ENCODE data around the gene CMSS1. TPM values are rescaled to one million over a fixed set of nuclear protein-coding genes. Genes with fewer than 3 reads are reported as not detected.

The CMSS1 gene
- total and polyA plus RNA-seq, 2 of the 13 experiments (the other 11 are each of a cell fraction or from before 2014, with no cell fraction given) = 6.4 to 48.7 TPM

DNA sequence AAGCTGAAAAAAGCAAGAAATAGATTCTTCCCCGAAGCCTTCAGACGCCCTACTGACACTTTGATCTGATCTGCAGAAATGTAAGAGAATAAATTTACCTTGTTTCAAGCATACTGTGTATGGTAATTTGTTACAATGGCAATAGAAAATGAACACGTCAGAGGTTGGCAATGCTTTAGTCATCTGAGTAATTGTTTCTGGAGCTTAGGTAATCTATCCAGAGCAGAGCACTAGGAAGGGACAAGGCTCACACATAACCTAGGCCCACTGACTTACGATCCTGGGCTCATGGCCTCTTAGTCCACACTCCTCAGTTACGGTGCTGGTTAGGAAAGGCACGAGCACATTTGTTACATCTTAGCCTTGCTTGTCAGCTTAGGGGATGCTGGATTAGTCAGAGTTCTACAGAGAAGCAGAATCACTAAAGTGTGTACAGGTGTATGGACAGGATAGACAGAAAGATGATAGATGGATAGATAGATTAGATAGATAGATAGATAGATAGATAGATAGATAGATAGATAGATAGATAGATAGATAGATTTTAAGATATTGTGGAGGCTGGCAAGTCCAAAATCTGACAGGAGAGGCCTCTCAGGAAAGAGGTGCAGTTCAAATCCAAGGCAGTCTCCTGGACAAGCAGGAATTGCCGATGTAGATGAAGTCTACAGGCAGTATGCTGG lies 396.4 kb downstream of the CMSS1 start:
- CTCF ChIA-PET (ENCODE audit: low intra/inter-chr PET ratio, low total read pairs) = no interaction called here
- FAIRE-seq = no peak
- ATAC-seq = peak; percentile 22; the same call in 1 of the 3 replicates

More for the DNA sequence above, 396.4 kb downstream of the CMSS1 start:
- TF ChIP-seq SALL2 (CRISPR knock-in tag; IDR thresholded peaks at IDR 0.05) (no peak), NFKB2 (CRISPR knock-in tag; IDR thresholded peaks at IDR 0.05; ENCODE audit: borderline replicate concordance) (no peak), FLYWCH1 (CRISPR knock-in tag; IDR thresholded peaks at IDR 0.05) (no peak), RXRA (CRISPR knock-in tag; IDR thresholded peaks at IDR 0.05) (no peak), TBP (CRISPR knock-in tag; IDR thresholded peaks at IDR 0.05) (no peak), PAX8 (CRISPR knock-in tag; IDR thresholded peaks at IDR 0.05; ENCODE audit: borderline replicate concordance) (no peak), JUND (CRISPR knock-in tag; IDR thresholded peaks at IDR 0.05) (no peak), SMAD9 (CRISPR knock-in tag; IDR thresholded peaks at IDR 0.05) (no peak), ZNF883 (CRISPR knock-in tag; IDR thresholded peaks at IDR 0.05; ENCODE audit: not compliant biosample characterization) (no peak)
- TF ChIP-seq, protein P1, sequence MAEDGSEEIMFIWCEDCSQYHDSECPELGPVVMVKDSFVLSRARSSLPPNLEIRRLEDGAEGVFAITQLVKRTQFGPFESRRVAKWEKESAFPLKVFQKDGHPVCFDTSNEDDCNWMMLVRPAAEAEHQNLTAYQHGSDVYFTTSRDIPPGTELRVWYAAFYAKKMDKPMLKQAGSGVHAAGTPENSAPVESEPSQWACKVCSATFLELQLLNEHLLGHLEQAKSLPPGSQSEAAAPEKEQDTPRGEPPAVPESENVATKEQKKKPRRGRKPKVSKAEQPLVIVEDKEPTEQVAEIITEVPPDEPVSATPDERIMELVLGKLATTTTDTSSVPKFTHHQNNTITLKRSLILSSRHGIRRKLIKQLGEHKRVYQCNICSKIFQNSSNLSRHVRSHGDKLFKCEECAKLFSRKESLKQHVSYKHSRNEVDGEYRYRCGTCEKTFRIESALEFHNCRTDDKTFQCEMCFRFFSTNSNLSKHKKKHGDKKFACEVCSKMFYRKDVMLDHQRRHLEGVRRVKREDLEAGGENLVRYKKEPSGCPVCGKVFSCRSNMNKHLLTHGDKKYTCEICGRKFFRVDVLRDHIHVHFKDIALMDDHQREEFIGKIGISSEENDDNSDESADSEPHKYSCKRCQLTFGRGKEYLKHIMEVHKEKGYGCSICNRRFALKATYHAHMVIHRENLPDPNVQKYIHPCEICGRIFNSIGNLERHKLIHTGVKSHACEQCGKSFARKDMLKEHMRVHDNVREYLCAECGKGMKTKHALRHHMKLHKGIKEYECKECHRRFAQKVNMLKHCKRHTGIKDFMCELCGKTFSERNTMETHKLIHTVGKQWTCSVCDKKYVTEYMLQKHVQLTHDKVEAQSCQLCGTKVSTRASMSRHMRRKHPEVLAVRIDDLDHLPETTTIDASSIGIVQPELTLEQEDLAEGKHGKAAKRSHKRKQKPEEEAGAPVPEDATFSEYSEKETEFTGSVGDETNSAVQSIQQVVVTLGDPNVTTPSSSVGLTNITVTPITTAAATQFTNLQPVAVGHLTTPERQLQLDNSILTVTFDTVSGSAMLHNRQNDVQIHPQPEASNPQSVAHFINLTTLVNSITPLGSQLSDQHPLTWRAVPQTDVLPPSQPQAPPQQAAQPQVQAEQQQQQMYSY (CRISPR knock-in tag; IDR thresholded peaks at IDR 0.05) = no peak
- TF ChIP-seq, protein P2, sequence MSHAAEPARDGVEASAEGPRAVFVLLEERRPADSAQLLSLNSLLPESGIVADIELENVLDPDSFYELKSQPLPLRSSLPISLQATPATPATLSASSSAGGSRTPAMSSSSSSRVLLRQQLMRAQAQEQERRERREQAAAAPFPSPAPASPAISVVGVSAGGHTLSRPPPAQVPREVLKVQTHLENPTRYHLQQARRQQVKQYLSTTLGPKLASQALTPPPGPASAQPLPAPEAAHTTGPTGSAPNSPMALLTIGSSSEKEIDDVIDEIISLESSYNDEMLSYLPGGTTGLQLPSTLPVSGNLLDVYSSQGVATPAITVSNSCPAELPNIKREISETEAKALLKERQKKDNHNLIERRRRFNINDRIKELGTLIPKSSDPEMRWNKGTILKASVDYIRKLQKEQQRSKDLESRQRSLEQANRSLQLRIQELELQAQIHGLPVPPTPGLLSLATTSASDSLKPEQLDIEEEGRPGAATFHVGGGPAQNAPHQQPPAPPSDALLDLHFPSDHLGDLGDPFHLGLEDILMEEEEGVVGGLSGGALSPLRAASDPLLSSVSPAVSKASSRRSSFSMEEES (CRISPR knock-in tag; IDR thresholded peaks at IDR 0.05) = no peak
- TF ChIP-seq, protein P3, sequence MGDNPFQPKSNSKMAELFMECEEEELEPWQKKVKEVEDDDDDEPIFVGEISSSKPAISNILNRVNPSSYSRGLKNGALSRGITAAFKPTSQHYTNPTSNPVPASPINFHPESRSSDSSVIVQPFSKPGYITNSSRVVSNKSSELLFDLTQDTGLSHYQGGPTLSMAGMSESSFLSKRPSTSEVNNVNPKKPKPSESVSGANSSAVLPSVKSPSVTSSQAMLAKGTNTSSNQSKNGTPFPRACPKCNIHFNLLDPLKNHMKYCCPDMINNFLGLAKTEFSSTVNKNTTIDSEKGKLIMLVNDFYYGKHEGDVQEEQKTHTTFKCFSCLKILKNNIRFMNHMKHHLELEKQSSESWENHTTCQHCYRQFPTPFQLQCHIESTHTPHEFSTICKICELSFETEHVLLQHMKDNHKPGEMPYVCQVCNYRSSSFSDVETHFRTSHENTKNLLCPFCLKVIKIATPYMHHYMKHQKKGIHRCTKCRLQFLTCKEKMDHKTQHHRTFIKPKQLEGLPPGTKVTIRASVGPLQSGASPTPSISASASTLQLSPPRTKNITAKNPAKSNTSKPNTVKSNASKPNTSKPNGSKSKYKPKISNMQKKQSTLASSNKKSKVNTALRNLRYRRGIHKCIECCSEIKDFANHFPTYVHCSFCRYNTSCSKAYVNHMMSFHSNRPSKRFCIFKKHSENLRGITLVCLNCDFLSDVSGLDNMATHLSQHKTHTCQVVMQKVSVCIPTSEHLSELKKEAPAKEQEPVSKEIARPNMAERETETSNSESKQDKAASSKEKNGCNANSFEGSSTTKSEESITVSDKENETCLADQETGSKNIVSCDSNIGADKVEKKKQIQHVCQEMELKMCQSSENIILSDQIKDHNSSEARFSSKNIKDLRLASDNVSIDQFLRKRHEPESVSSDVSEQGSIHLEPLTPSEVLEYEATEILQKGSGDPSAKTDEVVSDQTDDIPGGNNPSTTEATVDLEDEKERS (CRISPR knock-in tag; IDR thresholded peaks at IDR 0.05) = no peak
- Histone ChIP-seq H3K27me3 (ENCODE audit: control insufficient read depth in 1 of 2, insufficient read depth in 2 of 2, low read length in 2 of 2) (no peaks in the 10 kb centered on the region), H3K4me1 (ENCODE audit: insufficient read depth, low read length) (peaks cover 29% of the 10 kb centered on the region), H3K4me2 (ENCODE audit: low read depth, low read length) (peak overlapping the region; percentile 31), H4K20me1 (ENCODE audit: insufficient read depth, low read length) (no peaks in the 10 kb centered on the region), H3K4me3 (replicated peaks in 1 of 3; ENCODE audit: insufficient read depth in 1 of 3, low read depth in 2 of 3, low read length in 3 of 3) (no peak overlapping the region), H3K27ac (ENCODE audit: extremely low read length, insufficient read depth, low read length) (no peak overlapping the region), H2AFZ (ENCODE audit: low read length) (no peak overlapping the region), H3K9me3 (ENCODE audit: low read length) (peaks cover 2% of the 10 kb centered on the region; the same call in 1 of the 2 replicates), H3K9ac (ENCODE audit: insufficient read depth, low read depth, low read length) (no peak overlapping the region), H3K36me3 (replicated peaks in 1 of 2; ENCODE audit: control insufficient read depth in 1 of 2, insufficient read depth in 2 of 2, low read length in 2 of 2) (no peaks in the 10 kb centered on the region), H3K79me2 (ENCODE audit: insufficient read depth, low read length) (no peaks in the 10 kb centered on the region)
- WGBS (ENCODE audit: low lambda C conversion rate) = 66% methylated on average over 7 of the region's 7 CpGs
- DNase-seq (ENCODE audit: low spot score) = no peak
- intact Hi-C loops (cut with micrococcal nuclease; ENCODE audit: unreplicated experiment) (no loop called here), in situ Hi-C loops (cut with HindIII; ENCODE audit: extremely low pct_ligation_motif_present, low pct_unique_long_range_greater_than_20kb) (no loop called here)
- POLR2A ChIA-PET = no interaction called here
- BruUV-seq (replicated peaks) = no TSS peak

Data from HepG2 (cell line).